ENCODE measurements around the gene TECRL. TPM values are rescaled to one million over a fixed set of nuclear protein-coding genes. Genes with fewer than 3 reads are reported as not detected.

Gene TECRL
- 226 and 358 TPM in 2 replicates for total RNA-seq
- polyA plus RNA-seq = 494 and 570 TPM in 2 replicates

- peak within 1 kb of the TSS; percentile 86 for H3K4me3 ChIP-seq
- peaks cover 14% of the 10 kb centered on the region for H3K4me1 ChIP-seq (ENCODE audit: low read depth)
- no peak for TF ChIP-seq CTCF (IDR thresholded peaks at IDR 0.05; ENCODE audit: low read depth, low read length)
- H3K27me3 ChIP-seq = no peaks in the 10 kb centered on the region
- H3K27ac ChIP-seq = peak within 1 kb of the TSS; percentile 91
- no peaks in the 10 kb centered on the region for H3K36me3 ChIP-seq
- peak in 1 of 2 donors; percentile 65 for DNase-seq (ENCODE audit: low read depth in 1 of 2, low spot score in 1 of 2)
- H3K9me3 ChIP-seq (ENCODE audit: low read depth) = no peaks in the 10 kb centered on the region
These were observed at the start of gene TECRL for GRCh38 chr4:64409300-64409699. TECRL (minus strand) TSS chr4:64409450; CDS start chr4:64409351, 99 bp downstream.

GRCh38 chr4:64432674-64433073, 23.4 kb upstream of the TECRL start:
- Histone ChIP-seq H3K36me3 (no peaks in the 10 kb centered on the region), H3K4me1 (ENCODE audit: low read depth) (no peaks in the 10 kb centered on the region), H3K27ac (no peak overlapping the region)

GRCh38 chr4:64430933-64431332, 21.7 kb upstream of the TECRL start:
- no peak for DNase-seq (ENCODE audit: low read depth in 1 of 2, low spot score in 1 of 2)
- Histone ChIP-seq H3K9me3 (ENCODE audit: low read depth) (no peaks in the 10 kb centered on the region), H3K27me3 (no peaks in the 10 kb centered on the region), H3K4me3 (no peak overlapping the region), H3K36me3 (no peaks in the 10 kb centered on the region), H3K4me1 (ENCODE audit: low read depth) (no peaks in the 10 kb centered on the region), H3K27ac (no peak overlapping the region)
- no peak for TF ChIP-seq CTCF (IDR thresholded peaks at IDR 0.05; ENCODE audit: low read depth, low read length)

More at GRCh38 chr4:64432674-64433073, 23.4 kb upstream of the TECRL start:
- H3K4me3 ChIP-seq = no peak overlapping the region
- DNase-seq (ENCODE audit: low read depth in 1 of 2, low spot score in 1 of 2) = no peak
- H3K27me3 ChIP-seq = no peaks in the 10 kb centered on the region
- no peaks in the 10 kb centered on the region for H3K9me3 ChIP-seq (ENCODE audit: low read depth)
- TF ChIP-seq CTCF (IDR thresholded peaks at IDR 0.05; ENCODE audit: low read depth, low read length) = no peak

GRCh38 chr4:64417974-64418373, 8.7 kb upstream of the TECRL start:
- DNase-seq (ENCODE audit: low read depth in 1 of 2, low spot score in 1 of 2) = peak in 1 of 2 donors; percentile 2
- Histone ChIP-seq H3K36me3 (no peaks in the 10 kb centered on the region), H3K4me1 (ENCODE audit: low read depth) (no peaks in the 10 kb centered on the region), H3K27me3 (no peaks in the 10 kb centered on the region), H3K9me3 (ENCODE audit: low read depth) (no peaks in the 10 kb centered on the region), H3K27ac (no peak overlapping the region), H3K4me3 (no peak overlapping the region)
- no peak for TF ChIP-seq CTCF (IDR thresholded peaks at IDR 0.05; ENCODE audit: low read depth, low read length)

- no peak for TF ChIP-seq CTCF (IDR thresholded peaks at IDR 0.05; ENCODE audit: low read depth, low read length)
- H3K4me1 ChIP-seq (ENCODE audit: low read depth) = peaks cover 18% of the 10 kb centered on the region
- no peaks in the 10 kb centered on the region for H3K9me3 ChIP-seq (ENCODE audit: low read depth)
- peak overlapping the region; percentile 91 for H3K27ac ChIP-seq
- H3K36me3 ChIP-seq = no peaks in the 10 kb centered on the region
- no peaks in the 10 kb centered on the region for H3K27me3 ChIP-seq
- DNase-seq (ENCODE audit: low read depth in 1 of 2, low spot score in 1 of 2) = peak in 1 of 2 donors; percentile 35
- H3K4me3 ChIP-seq = peak overlapping the region; percentile 86
These were observed 2.2 kb downstream of the TECRL start for GRCh38 chr4:64407000-64407399.

Measured in cardiac muscle cell (in vitro differentiated cells and primary cell).